Activated T-helper 17 cell treated with anti-CD3 and anti-CD28 coated beads, Interleukin-2, amount 50 U/mL, for 72 hours (primary cell): ENCODE results near the gene GNAS. TPM values are rescaled to one million over a fixed set of nuclear protein-coding genes. Genes with fewer than 3 reads are reported as not detected.
"Not testable (repeated sequence)": the region's sequence is repeated elsewhere in the genome, so short reads cannot be mapped to it uniquely, and the experiment has no call there.

Experiments used
- ATAC-seq: fragments of 150-1000 bp; cut with Tn5 transposase; replicated peaks from 2 replicates; pipeline ENCODE4 v1.10.0; 2021; ENCODE audit warnings: mild to moderate bottlenecking, moderate library complexity
- H3K27ac Mint-ChIP-seq: one replicate; pipeline ENCODE4 v1.8.0; 2022; ENCODE audit warnings: mixed read lengths
- H3K27me3 Mint-ChIP-seq: one replicate; pipeline ENCODE4 v1.8.0; 2022; ENCODE audit warnings: mixed read lengths
- H3K36me3 Mint-ChIP-seq: one replicate; pipeline ENCODE4 v1.8.0; 2022; ENCODE audit warnings: low read depth, mild to moderate bottlenecking, mixed read lengths
- H3K4me1 Mint-ChIP-seq: one replicate; pipeline ENCODE4 v1.8.0; 2022; ENCODE audit warnings: mixed read lengths
- H3K4me3 Mint-ChIP-seq: one replicate; pipeline ENCODE4 v1.8.0; 2022; ENCODE audit warnings: mild to moderate bottlenecking, mixed read lengths
- H3K9me3 Mint-ChIP-seq: one replicate; pipeline ENCODE4 v1.8.0; 2022; ENCODE audit warnings: mixed read lengths
- total RNA-seq, 2 donors: library from RNA; stranded (reverse); gene quantifications; one replicate each; pipeline ENCODE4 v1.2.3, GENCODE V29; 2022

GNAS gene
- total RNA-seq, 2 donors from 2014 or later = 412 to 688 TPM

GRCh38 chr20:58820515-58820914 is 32.0 kb upstream of the GNAS start:
- not testable (repeated sequence) for H3K9me3 Mint-ChIP-seq, H3K27ac Mint-ChIP-seq, H3K36me3 Mint-ChIP-seq, H3K4me3 Mint-ChIP-seq, ATAC-seq
- Mint-ChIP-seq H3K27me3 (peaks cover 15% of the 10 kb centered on the region), H3K4me1 (peaks cover 13% of the 10 kb centered on the region)

- Mint-ChIP-seq H3K4me3 (no peak overlapping the region), H3K27ac (no peak overlapping the region), H3K27me3 (peaks cover 8% of the 10 kb centered on the region), H3K36me3 (peaks cover 8% of the 10 kb centered on the region), H3K9me3 (no peaks in the 10 kb centered on the region), H3K4me1 (peaks cover 13% of the 10 kb centered on the region)
- ATAC-seq = no peak
These were observed 30.4 kb upstream of the GNAS start for GRCh38 chr20:58822149-58822548.

GRCh38 chr20:58822748-58823730 is 29.5 kb upstream of the GNAS start:
- Mint-ChIP-seq H3K4me1 (peaks cover 13% of the 10 kb centered on the region), H3K36me3 (peaks cover 8% of the 10 kb centered on the region), H3K4me3 (no peak overlapping the region), H3K27ac (no peak overlapping the region), H3K9me3 (no peaks in the 10 kb centered on the region), H3K27me3 (peaks cover 8% of the 10 kb centered on the region)
- no peak for ATAC-seq

GRCh38 chr20:58824843-58825242 is 27.7 kb upstream of the GNAS start:
- no peaks in the 10 kb centered on the region for H3K4me1 Mint-ChIP-seq
- no peak overlapping the region for H3K27ac Mint-ChIP-seq
- no peak for ATAC-seq
- peaks cover 4% of the 10 kb centered on the region for H3K9me3 Mint-ChIP-seq
- H3K36me3 Mint-ChIP-seq = no peaks in the 10 kb centered on the region
- H3K4me3 Mint-ChIP-seq = no peak overlapping the region
- peaks cover 8% of the 10 kb centered on the region for H3K27me3 Mint-ChIP-seq

GRCh38 chr20:58825450-58825849 is 27.1 kb upstream of the GNAS start:
- no peak for ATAC-seq
- Mint-ChIP-seq H3K9me3 (peaks cover 4% of the 10 kb centered on the region), H3K27me3 (peaks cover 8% of the 10 kb centered on the region), H3K4me3 (no peak overlapping the region), H3K36me3 (no peaks in the 10 kb centered on the region), H3K27ac (no peak overlapping the region), H3K4me1 (peaks cover 1% of the 10 kb centered on the region)

- H3K36me3 Mint-ChIP-seq = no peaks in the 10 kb centered on the region
- peaks cover 4% of the 10 kb centered on the region for H3K9me3 Mint-ChIP-seq
- ATAC-seq = no peak
- H3K27ac Mint-ChIP-seq = no peak overlapping the region
- H3K4me3 Mint-ChIP-seq = no peak overlapping the region
- peaks cover 5% of the 10 kb centered on the region for H3K4me1 Mint-ChIP-seq
- H3K27me3 Mint-ChIP-seq = peaks cover 2% of the 10 kb centered on the region
These were observed 26.2 kb upstream of the GNAS start for GRCh38 chr20:58826271-58826670.

- no peak for ATAC-seq
- Mint-ChIP-seq H3K36me3 (no peaks in the 10 kb centered on the region), H3K4me3 (no peak overlapping the region), H3K27ac (no peak overlapping the region), H3K27me3 (peaks cover 4% of the 10 kb centered on the region), H3K9me3 (peaks cover 4% of the 10 kb centered on the region), H3K4me1 (peaks cover 5% of the 10 kb centered on the region)
These were observed 24.4 kb upstream of the GNAS start for GRCh38 chr20:58828136-58828535.

GRCh38 chr20:58828804-58829203 is 23.7 kb upstream of the GNAS start:
- H3K27ac Mint-ChIP-seq, H3K4me3 Mint-ChIP-seq, H3K9me3 Mint-ChIP-seq, H3K36me3 Mint-ChIP-seq, ATAC-seq, H3K4me1 Mint-ChIP-seq: not testable (repeated sequence)
- peaks cover 11% of the 10 kb centered on the region for H3K27me3 Mint-ChIP-seq

- Mint-ChIP-seq H3K27me3 (peaks cover 13% of the 10 kb centered on the region), H3K4me1 (peaks cover 5% of the 10 kb centered on the region), H3K4me3 (no peak overlapping the region), H3K27ac (no peak overlapping the region), H3K36me3 (no peaks in the 10 kb centered on the region), H3K9me3 (peaks cover 4% of the 10 kb centered on the region)
- ATAC-seq = no peak
These were observed 23.0 kb upstream of the GNAS start for GRCh38 chr20:58829531-58829941.

GRCh38 chr20:58832457-58832856 is 20.1 kb upstream of the GNAS start:
- H3K36me3 Mint-ChIP-seq = no peaks in the 10 kb centered on the region
- H3K27me3 Mint-ChIP-seq = peaks cover 20% of the 10 kb centered on the region
- H3K4me1 Mint-ChIP-seq = peaks cover 5% of the 10 kb centered on the region
- no peak for ATAC-seq
- peaks cover 4% of the 10 kb centered on the region for H3K9me3 Mint-ChIP-seq
- H3K27ac Mint-ChIP-seq = no peak overlapping the region
- no peak overlapping the region for H3K4me3 Mint-ChIP-seq

- Mint-ChIP-seq H3K4me1 (peaks cover 5% of the 10 kb centered on the region), H3K27ac (no peak overlapping the region), H3K4me3 (no peak overlapping the region), H3K27me3 (peaks cover 24% of the 10 kb centered on the region), H3K36me3 (no peaks in the 10 kb centered on the region), H3K9me3 (peaks cover 3% of the 10 kb centered on the region)
- ATAC-seq = no peak
These were observed 18.6 kb upstream of the GNAS start for GRCh38 chr20:58833921-58834320.

- no peak overlapping the region for H3K27ac Mint-ChIP-seq
These were observed 17.3 kb upstream of the GNAS start for GRCh38 chr20:58835231-58835630.

GRCh38 chr20:58836616-58837204 is 15.8 kb upstream of the GNAS start:
- Mint-ChIP-seq H3K27me3 (peaks cover 31% of the 10 kb centered on the region), H3K36me3 (peaks cover 17% of the 10 kb centered on the region), H3K4me1 (no peaks in the 10 kb centered on the region), H3K9me3 (no peaks in the 10 kb centered on the region), H3K4me3 (no peak overlapping the region), H3K27ac (no peak overlapping the region)
- ATAC-seq = no peak

More at GRCh38 chr20:58835231-58835630, 17.3 kb upstream of the GNAS start:
- no peak overlapping the region for H3K4me3 Mint-ChIP-seq
- peaks cover 5% of the 10 kb centered on the region for H3K4me1 Mint-ChIP-seq
- H3K36me3 Mint-ChIP-seq = peaks cover 3% of the 10 kb centered on the region
- H3K9me3 Mint-ChIP-seq = no peaks in the 10 kb centered on the region
- no peak for ATAC-seq
- H3K27me3 Mint-ChIP-seq = peaks cover 26% of the 10 kb centered on the region

- Mint-ChIP-seq H3K4me3 (no peak overlapping the region), H3K27me3 (peaks cover 38% of the 10 kb centered on the region)
- no peak for ATAC-seq
These were observed 14.8 kb upstream of the GNAS start for GRCh38 chr20:58837717-58838116.

GRCh38 chr20:58838174-58838573 is 14.3 kb upstream of the GNAS start:
- H3K36me3 Mint-ChIP-seq = peaks cover 26% of the 10 kb centered on the region

More at GRCh38 chr20:58837717-58838116, 14.8 kb upstream of the GNAS start:
- H3K9me3 Mint-ChIP-seq = no peaks in the 10 kb centered on the region
- H3K36me3 Mint-ChIP-seq = peaks cover 26% of the 10 kb centered on the region
- no peaks in the 10 kb centered on the region for H3K4me1 Mint-ChIP-seq
- no peak overlapping the region for H3K27ac Mint-ChIP-seq

More at GRCh38 chr20:58838174-58838573, 14.3 kb upstream of the GNAS start:
- H3K27ac Mint-ChIP-seq = no peak overlapping the region
- no peak for ATAC-seq
- no peak overlapping the region for H3K4me3 Mint-ChIP-seq
- no peaks in the 10 kb centered on the region for H3K4me1 Mint-ChIP-seq
- H3K9me3 Mint-ChIP-seq = no peaks in the 10 kb centered on the region
- H3K27me3 Mint-ChIP-seq = peaks cover 36% of the 10 kb centered on the region
